HL-60 (cell line): ENCODE data around the gene CFAP65.
A peak's percentile ranks its signal among the peaks of the same experiment; 100 is the strongest.

Experiments
- DNase-seq, 2 experiments: peaks; one replicate each; pipeline ENCODE4 v3.0.0-alpha.2; 2010 to 2020; ENCODE audit warnings: low read depth in 1 of 2, low spot score in 1 of 2
- H3K27ac ChIP-seq: fragments of 250-450 bp; sonication (Bioruptor Pico); replicated peaks from 2 replicates; pipeline ENCODE4 v1.5.1; 2020; ENCODE audit warnings: mild to moderate bottlenecking, moderate library complexity
- H3K27me3 ChIP-seq: fragments of 250-450 bp; sonication (Bioruptor Pico); 2 replicates; pipeline ENCODE4 v1.5.1; 2021; ENCODE audit warnings: mild to moderate bottlenecking, moderate library complexity; ENCODE audit not compliant: insufficient read depth, poor library complexity, severe bottlenecking
- H3K4me3 ChIP-seq: replicated peaks from 2 replicates; pipeline ENCODE4 v1.5.1; 2011; ENCODE audit warnings: mild to moderate bottlenecking, control low read depth, low read length; ENCODE audit not compliant: insufficient read depth
- GABPA ChIP-seq: IDR thresholded peaks from 2 replicates; pipeline ENCODE4 v1.6.1; 2012; ENCODE audit warnings: low read depth
- POLR2AphosphoS5 ChIP-seq: IDR thresholded peaks from 2 replicates; pipeline ENCODE4 v1.6.1; 2012; ENCODE audit warnings: low read depth
- SPI1 ChIP-seq: IDR thresholded peaks from 2 replicates; pipeline ENCODE4 v1.6.1; 2012; ENCODE audit warnings: low read depth, mild to moderate bottlenecking, borderline replicate concordance
- TF ChIP-seq, protein P1 (sequence below): IDR thresholded peaks from 2 replicates; pipeline ENCODE4 v1.6.1; 2012; ENCODE audit warnings: low read depth; ENCODE audit not compliant: insufficient replicate concordance
- TF ChIP-seq, protein P2 (sequence below): IDR thresholded peaks from one replicate; pipeline ENCODE4 v1.5.1; 2011; ENCODE audit warnings: low read length, control low read depth, inconsistent platforms; ENCODE audit not compliant: insufficient read depth

Gene CFAP65

DNA sequence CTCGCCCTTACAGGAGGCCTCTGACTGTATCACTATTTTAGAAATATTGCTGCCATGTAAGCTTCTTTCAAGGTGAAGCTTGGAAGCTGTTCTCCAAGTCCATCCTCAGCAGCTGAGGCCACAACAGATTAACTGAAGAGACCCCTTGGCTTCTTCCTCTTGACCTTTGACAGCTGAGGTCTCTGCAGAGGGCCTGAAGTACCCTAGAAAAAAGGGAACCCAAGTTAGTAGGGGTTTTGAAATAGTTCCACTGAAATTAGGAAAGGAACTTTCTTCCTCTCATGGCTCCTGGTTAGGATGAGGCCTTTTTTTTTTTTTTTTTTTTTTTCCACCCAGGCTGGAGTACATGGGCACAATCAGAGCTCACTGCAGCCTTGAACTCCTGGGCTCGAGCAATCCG is 34.9 kb upstream of the CFAP65 start:
- Histone ChIP-seq H3K27me3 (no peaks in the 10 kb centered on the region), H3K4me3 (no peak overlapping the region), H3K27ac (peak overlapping the region; percentile 37)
- TF ChIP-seq POLR2AphosphoS5: peak; percentile 18; the same call in 1 of the 2 replicates
- TF ChIP-seq SPI1: peak; percentile 94
- no peak for TF ChIP-seq GABPA
- DNase-seq: peak in 1 of 2 experiments; percentile 80

- DNase-seq: peak; percentile 61 to 70
- TF ChIP-seq, protein P1, sequence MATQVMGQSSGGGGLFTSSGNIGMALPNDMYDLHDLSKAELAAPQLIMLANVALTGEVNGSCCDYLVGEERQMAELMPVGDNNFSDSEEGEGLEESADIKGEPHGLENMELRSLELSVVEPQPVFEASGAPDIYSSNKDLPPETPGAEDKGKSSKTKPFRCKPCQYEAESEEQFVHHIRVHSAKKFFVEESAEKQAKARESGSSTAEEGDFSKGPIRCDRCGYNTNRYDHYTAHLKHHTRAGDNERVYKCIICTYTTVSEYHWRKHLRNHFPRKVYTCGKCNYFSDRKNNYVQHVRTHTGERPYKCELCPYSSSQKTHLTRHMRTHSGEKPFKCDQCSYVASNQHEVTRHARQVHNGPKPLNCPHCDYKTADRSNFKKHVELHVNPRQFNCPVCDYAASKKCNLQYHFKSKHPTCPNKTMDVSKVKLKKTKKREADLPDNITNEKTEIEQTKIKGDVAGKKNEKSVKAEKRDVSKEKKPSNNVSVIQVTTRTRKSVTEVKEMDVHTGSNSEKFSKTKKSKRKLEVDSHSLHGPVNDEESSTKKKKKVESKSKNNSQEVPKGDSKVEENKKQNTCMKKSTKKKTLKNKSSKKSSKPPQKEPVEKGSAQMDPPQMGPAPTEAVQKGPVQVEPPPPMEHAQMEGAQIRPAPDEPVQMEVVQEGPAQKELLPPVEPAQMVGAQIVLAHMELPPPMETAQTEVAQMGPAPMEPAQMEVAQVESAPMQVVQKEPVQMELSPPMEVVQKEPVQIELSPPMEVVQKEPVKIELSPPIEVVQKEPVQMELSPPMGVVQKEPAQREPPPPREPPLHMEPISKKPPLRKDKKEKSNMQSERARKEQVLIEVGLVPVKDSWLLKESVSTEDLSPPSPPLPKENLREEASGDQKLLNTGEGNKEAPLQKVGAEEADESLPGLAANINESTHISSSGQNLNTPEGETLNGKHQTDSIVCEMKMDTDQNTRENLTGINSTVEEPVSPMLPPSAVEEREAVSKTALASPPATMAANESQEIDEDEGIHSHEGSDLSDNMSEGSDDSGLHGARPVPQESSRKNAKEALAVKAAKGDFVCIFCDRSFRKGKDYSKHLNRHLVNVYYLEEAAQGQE: no peak
- TF ChIP-seq POLR2AphosphoS5 (no peak), GABPA (no peak), SPI1 (no peak)
- TF ChIP-seq, protein P2, sequence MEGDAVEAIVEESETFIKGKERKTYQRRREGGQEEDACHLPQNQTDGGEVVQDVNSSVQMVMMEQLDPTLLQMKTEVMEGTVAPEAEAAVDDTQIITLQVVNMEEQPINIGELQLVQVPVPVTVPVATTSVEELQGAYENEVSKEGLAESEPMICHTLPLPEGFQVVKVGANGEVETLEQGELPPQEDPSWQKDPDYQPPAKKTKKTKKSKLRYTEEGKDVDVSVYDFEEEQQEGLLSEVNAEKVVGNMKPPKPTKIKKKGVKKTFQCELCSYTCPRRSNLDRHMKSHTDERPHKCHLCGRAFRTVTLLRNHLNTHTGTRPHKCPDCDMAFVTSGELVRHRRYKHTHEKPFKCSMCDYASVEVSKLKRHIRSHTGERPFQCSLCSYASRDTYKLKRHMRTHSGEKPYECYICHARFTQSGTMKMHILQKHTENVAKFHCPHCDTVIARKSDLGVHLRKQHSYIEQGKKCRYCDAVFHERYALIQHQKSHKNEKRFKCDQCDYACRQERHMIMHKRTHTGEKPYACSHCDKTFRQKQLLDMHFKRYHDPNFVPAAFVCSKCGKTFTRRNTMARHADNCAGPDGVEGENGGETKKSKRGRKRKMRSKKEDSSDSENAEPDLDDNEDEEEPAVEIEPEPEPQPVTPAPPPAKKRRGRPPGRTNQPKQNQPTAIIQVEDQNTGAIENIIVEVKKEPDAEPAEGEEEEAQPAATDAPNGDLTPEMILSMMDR: peak; percentile 70
- no peaks in the 10 kb centered on the region for H3K27me3 ChIP-seq
- no peak overlapping the region for H3K27ac ChIP-seq
- H3K4me3 ChIP-seq: no peak overlapping the region
Observed at GRCh38 chr2:219073413-219074129, 32.3 kb upstream of the CFAP65 start.

GRCh38 chr2:219072741-219073250 is 31.5 kb upstream of the CFAP65 start:
- Histone ChIP-seq H3K27ac (no peak overlapping the region), H3K27me3 (no peaks in the 10 kb centered on the region), H3K4me3 (no peak overlapping the region)
- no peak for DNase-seq
- TF ChIP-seq, protein P1: no peak
- no peak for TF ChIP-seq GABPA
- TF ChIP-seq, protein P2: no peak
- no peak for TF ChIP-seq SPI1
- TF ChIP-seq POLR2AphosphoS5: no peak

DNA sequence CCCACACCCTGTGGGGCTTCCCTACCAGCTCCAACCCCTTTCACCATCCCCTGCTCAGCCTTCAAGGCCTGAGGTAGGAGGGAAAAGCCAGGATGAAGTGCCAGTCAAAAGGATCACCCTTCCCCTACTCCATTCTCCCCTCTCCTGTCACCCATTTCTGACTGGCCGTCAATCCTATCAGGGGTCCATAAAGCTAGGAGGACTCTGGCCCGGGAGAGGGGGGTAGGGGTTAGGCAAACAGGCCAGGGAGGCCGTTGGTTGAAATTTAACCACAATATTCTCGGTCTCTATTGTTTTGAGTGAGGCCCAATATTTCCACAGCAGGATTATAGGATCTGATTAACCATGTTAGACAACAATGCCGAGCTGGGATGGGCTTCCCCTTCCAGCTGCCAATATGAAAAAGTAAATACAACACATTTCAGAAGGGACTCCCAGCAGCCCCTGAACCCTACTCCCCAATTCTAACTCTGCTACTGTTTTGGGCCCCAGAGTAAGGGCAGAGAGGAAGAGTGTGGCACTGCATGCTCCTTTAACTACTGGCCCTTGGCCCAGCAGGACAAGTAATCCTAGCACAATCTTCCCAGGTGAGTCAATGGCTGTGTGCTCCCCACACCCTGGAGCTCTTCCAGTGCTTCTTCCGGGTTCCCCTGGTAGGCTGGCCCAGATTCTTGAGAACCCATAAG is 30.0 kb upstream of the CFAP65 start:
- H3K4me3 ChIP-seq: no peak overlapping the region
- no peaks in the 10 kb centered on the region for H3K27me3 ChIP-seq
- DNase-seq: no peak
- TF ChIP-seq, protein P2: no peak
- TF ChIP-seq SPI1 (no peak), POLR2AphosphoS5 (no peak), GABPA (no peak)
- TF ChIP-seq, protein P1: no peak
- no peak overlapping the region for H3K27ac ChIP-seq
